D341Med (cell line): ENCODE data around the gene NCOA6.
"Not testable (repeated sequence)": the region's sequence is repeated elsewhere in the genome, so short reads cannot be mapped to it uniquely, and the experiment has no call there.

Source experiments
- DNase-seq: peaks from one replicate; pipeline ENCODE4 v3.0.0; 2012; ENCODE audit warnings: low spot score

Gene NCOA6

DNA sequence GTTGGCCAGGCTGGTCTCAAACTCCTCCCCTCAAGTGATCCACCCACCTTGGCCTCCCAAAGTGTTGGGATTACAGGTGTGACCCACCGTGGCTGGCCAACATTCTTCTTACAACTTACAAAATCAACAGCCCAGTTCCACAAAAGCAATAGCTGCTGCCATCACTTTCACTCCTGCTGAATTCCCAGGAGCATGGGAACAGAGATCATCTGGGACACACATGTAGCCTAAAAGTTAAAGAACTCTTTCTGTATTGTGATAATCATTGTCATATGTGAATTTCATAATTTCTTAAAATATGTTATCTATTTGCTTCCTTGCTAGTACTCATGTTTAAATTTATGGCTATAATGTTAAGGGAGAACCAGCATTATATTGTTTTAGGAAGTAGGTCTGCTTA lies 51.7 kb downstream of the NCOA6 start:
- DNase-seq = no peak

DNA sequence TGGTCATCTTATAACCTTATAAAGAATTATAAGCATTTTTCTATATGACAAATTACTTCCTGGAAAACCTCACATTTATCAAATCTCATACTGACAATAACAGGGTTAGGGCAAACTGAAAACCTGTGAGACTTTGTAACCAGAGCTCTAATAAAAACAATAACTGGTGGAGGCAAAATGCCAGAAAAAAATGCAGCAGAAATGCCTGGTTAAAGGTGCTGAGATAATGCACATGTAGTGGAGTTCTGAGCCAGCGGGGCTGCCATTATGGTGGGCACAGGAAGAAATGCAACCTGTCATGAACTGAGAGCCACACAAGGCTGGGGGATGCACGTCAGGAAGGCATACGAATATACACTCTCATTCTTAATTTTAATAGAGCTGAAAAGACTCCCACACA lies 53.0 kb downstream of the NCOA6 start:
- DNase-seq = no peak

DNA sequence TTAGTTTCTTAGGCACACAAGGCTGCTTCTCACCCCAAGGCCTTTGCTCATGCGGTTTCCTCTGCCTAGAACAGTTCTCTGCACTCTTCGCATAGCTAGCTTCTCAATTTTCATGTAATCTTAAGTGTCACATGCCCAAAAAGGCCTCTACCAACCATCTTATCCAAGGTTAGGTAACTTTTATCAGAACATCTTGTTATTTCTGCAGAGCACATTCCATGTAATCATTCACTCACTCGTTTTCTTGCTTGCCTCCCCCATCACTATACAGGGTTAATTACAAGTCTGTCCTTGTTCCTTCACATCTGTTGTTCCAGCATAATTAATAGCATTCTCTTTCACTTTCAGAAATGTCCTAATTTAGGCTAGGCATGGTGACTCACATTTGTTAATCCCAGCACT lies 53.8 kb downstream of the NCOA6 start:
- no peak for DNase-seq

DNA sequence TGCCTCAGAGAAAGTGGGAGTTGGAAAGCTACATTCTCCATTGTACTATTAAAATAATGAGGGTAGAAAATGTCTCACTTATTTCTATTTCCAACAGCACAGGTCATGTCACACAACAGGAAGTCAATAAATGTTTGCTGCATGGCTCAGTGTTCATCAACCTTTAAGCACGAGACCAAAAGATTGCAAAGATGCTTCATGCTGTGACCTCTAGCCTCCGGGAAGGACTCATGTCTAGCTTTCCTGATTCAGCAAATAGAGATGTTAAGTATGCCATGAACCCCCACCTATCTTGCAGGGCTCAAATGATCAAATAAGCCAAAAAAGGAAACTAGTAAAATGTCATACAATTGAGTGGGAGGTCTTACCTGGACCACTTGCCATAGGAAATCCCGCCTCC lies 57.4 kb downstream of the NCOA6 start:
- no peak for DNase-seq

DNA sequence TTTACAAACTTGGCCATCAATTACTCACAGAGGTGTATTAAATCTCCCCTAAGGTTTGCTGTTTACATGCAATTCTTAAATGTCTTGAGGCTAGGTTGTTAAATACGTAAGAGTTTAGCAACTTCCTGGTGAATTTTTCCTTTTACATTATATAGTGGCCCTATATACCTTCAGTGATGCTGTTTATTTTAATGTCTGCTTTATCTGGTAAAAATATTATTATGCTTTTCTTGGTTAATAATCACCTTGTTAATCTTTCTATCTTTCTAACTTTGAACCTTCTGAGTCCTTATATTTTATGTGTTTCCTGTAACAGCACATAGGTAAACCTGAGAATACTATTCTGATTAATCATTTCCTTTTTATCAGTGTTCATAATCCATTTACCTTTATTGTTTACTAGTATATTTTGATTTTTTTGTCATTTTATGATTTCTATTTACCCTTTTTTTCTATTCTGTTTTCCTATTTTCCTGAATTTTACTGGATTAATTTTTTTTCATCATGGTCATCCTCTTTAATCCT lies 63.4 kb downstream of the NCOA6 start:
- DNase-seq = no peak

DNA sequence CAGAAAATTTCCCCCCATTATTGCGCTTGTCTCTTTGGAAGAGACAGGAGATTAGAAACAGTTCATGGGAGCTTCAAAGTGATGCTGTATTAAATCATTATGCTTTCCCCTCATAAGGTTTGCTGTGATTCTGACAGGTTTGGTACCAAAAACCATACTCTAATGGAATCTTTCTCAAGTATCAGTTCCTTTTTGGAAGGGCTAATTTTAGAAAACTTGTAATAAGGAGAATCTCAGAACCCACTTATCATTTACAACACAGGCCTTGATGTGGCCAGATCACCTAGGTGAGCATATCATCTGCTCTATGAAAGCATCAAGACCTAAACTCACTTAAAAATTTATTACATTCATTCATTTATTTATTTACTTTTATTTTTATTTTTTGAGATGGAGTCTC lies 70.1 kb downstream of the NCOA6 start:
- no peak for DNase-seq

DNA sequence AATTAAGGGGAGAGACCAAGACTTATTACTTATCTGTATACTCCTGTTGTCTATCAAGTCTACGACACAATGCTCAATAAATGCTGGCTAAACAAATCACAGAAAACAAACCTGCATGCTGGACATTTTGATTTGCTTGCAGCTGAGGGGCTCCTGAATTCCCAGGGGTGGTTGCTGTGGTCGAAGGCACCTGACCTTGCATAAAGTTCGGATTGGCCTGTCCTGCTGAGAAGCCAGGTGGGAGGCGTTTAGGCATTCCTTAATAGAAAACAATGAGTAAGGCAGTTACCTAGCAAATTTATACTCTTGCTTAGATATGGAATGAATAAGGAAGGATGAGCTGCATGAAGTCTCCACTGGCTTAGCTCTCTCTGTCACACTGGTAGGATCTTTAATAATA lies 70.8 kb downstream of the NCOA6 start:
- DNase-seq = no peak

DNA sequence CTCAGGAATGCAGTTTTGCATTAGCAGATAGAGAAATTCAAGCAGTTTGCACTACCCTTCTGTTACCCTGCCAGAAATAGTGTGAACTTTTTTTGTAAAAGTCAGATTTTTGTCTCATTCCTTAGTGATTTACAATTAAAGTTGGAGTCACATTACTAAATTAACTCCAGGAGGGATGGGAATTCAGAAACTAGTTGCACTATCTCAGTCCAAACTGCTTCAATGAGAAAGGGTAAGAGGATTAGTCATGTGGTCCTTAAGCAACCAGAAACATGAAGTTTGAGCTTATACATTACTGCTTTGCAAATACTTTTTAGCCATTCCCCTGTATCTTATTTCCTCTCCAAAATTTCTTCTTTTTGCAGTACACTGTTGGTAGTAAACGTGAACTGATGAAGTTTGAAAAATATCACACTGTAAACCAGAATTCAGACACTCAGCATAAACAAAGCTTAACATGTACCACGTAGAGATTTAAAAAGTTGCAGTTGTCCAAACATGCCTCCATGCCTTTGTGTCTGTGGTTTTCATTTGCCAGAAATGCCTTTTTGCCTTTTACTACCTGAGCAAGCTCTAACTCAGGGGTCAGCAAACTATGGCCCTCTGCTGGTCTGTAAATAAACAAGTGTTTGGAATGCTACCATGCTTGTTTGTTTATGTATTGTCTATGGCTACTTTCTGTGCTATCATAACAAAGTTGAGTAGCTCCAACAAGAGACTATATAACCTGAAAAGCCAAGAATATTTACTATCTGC lies 71.6 kb downstream of the NCOA6 start:
- no peak for DNase-seq

DNA sequence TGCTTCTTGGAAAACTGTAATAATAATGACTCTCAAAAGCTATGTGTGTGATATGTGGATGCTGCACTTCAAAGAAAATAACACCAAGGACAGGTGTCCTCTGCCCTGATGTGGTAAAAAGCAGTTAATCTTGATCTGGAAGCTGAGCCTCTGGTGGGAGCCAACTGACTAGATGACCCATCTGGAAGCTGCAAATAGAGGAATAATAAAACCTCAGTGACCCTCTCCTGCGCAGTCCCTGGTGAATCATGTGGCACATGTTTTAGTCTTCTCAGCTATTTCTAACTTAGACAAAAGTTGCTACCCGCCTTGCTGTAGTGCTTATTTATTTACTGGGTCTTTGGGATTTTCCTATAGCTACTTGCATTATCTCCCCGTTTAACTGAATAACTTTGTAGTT lies 74.0 kb downstream of the NCOA6 start:
- DNase-seq = no peak

DNA sequence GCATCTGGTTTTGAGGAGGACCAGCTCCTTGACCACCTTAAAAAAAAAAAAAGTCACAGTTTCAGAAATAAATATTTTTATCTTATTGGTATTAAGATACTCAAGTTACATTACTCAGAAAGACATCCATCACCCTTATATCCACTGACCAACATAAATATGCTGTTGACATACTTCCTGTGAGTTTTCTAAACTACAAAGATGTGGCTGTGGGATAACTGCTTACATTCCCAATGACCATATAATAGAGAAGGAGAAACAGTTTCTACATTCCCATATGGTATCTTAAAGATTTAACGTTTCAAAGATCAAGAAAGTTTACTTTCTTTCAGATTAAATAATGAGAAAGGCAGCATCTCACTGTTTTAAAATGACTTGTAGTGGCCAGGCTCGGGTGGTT lies 75.0 kb downstream of the NCOA6 start:
- no peak for DNase-seq

DNA sequence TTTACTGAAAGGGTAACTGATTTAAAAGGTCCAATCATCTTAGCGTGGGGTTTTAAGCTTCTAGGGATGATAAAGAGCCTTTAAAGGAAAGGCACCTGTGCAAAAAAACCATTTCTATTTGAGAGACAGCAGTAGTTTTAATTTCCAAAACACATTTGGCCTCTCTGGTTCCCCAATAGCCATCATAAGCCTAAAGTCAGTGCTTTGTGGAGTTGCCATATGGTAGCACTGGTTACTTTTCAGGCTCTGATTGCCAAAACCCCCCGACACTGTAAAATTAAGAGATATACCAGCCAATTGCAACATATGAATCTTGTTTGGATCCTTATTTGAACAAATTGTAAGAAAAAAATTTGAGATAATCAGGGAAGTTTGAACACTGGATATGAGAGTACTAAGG lies 76.7 kb downstream of the NCOA6 start:
- DNase-seq = no peak

DNA sequence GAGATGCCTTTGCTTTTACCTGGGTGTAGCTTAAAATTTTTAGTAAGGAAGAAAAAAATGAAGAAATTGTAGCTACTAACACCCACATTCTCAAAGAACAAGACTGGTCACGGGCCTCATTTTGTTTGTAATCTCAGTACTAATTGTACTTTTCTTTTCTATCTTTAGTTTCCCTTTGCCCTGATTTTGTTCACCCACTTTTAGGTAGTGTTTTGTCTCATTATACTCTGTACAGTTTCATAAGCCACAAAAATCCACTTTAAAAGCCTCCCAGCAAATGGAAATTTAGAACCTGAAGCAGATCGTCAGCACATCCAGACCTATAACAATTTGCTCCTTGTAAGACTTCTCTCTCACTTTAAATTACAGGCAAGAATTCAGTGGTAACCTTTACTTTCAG lies 78.0 kb downstream of the NCOA6 start:
- DNase-seq = no peak

DNA sequence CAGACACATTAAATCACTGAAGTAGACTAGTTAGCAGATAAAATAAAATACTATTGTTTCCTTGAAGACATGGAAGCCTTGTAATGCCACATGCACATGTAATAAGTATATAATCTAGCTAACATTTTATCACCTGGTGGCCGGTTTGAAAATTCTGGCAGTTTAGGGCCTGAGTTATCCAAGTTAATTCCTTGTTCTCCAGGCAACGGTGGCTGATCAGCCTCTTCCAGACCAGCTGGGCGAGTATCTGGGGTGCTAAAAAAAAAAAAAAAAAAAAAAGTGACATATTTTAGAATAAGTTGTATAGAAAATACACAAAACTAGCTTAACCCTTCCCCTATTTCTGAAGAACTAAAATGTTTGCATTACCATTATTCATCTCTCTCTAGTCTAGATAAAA lies 78.8 kb downstream of the NCOA6 start:
- no peak for DNase-seq

DNA sequence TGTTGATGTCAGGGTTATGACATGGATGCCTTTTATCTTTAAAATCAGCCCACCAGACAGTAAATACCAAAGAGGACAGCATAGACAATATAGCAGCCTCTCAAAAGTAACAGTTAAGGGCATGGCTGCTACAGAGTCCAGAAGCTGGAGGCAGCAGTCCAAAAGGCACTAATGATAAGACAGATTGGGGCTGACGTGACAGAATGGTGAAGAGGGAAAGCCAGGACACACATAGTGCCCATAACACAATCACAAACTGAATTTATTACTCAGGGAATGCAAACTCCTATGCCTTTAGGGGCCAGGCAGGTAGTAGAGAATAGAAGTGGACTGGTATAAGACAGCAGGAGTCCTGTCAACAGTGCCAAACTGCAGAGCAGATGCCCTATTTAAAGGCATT lies 80.6 kb downstream of the NCOA6 start:
- DNase-seq = no peak

DNA sequence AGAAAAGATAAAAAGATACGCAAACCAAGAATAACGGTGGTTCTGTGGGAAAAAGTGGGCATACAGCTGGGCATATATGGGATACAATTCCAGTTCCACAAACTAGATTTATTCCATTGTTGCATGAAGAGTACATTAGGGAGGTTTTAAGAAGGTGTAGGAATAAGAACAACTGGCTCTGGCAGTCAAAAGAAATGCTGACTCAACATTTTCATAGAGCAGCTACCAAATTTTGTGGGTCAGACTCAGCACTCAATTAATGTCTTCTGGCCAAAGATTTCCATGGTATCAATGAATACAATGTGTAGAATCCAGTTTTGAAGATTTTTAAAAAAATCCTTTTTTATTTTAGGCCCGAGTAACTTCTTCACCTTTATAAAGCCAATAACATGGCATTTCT lies 81.1 kb downstream of the NCOA6 start:
- no peak for DNase-seq

DNA sequence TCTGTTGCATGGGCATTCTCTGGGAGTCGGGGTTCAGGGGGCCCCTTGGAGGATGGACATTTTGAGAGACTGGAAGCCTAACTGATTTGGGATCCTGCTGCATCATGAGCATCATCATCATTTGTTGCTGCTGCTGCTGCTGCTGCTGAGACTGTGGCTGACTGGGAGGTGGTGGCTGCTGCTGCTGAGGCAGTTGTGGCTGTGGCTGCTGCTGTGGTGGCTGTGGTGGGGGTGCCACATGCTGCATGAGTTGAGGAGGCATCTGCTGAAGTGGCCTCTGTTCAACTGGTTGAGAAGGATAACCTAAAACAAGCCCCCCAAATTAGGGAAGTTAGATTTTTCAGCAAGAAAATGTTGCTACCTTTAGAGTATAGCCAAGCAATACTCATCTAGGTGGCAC lies 82.4 kb downstream of the NCOA6 start:
- no peak for DNase-seq

DNA sequence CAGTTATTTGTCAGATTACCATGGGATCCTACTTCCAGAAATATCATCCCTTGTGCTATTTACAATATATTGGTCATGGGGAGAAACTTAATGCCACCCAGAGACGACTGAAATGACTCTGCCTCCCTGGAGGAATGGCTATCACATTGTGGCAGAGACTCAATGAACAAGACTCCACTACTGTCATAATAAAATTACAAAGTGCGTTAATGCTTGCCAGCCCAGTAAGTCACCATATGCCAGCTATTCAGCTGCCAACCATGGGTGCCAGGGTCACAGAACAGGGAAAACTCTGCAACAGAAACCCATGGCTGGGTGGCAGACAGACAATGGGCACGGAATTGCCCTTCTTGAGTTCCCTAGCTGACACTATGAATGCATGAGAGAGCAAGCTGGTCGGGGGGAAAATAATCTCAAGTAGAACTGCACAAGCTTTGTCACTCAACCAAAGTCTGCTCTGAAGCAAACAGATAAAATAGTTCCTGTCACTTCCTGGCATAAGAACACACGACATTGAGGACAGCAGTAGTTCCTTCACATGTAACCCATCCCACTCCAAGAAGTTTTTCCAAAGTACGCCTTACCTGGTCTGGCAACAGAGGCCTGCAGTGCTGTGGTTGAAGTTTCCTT lies 89.2 kb downstream of the NCOA6 start:
- no peak for DNase-seq

DNA sequence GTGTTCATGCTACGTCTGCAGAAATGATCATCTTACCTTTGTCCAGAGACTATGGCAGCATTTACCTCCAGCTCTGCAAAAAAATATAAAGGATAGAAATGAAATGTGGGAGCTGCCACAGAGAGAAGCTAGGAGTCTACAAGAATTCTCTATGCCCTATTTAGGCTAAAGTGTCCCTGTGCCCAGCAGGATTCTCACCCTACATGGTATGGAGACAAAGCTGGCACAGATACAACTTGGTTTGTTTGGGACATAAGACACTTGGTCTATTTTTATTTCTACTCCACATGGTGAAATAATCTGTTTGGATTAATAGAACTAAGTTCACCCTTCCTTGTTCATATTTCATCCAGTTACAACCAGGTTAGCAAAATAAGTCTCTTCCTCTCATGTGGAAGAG lies 92.9 kb downstream of the NCOA6 start:
- DNase-seq = no peak

DNA sequence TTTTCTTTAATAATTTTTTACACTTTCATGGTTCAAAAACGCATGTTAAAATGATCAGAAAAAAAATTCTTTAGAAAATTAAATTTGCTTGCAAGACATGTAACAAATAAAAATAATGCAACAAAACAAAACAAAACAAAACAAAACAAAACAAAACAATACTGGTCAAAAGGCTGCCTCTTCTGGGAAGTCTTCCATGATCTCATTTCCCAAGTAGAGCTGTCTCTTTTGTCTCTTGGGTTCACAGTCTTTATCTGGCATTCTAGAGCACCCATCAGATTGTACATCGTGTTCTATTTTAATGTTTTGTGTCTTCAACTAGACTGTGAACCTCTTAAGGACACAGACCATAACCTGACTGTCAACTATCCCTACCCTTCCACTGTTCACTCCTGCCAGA lies 96.0 kb downstream of the NCOA6 start:
- no peak for DNase-seq

DNA sequence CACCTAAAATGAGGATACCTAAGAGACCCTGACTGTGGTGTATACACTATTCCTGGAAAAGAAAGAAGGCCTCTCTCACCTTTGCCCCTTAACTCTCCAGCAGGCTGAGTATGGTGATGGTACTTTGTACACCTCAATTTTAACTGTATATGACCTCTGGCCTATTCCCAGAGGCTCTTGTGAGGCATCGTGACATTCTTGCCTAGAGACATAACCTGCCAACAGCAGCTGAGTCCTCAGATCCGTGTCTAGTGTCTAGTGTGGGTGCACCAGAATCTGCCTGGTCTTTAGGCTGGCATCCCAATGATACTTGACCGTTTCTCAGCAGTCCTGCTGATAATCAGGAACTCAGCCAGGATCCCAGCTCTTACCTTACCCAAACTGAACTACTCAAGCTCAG lies 101.3 kb downstream of the NCOA6 start:
- no peak for DNase-seq

DNA sequence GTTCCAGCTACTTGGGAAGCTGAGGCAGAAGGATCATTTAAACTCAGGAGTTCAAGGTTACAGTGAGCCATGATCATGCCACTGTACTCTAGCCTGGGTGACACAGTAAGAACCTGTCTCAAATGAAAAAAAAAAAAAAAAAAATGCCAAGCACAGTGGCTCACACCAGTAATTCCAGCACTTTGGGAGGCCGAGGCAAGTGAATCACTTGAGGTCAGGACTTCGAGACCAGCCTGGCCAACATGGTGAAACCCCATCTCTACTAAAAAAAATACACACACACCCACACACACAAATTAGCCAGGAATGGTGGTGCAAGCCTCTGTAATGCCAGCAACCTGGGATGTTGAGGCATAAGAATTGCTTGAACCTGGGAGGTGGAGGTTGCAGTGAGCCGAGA lies 102.9 kb downstream of the NCOA6 start:
- not testable (repeated sequence) for DNase-seq

DNA sequence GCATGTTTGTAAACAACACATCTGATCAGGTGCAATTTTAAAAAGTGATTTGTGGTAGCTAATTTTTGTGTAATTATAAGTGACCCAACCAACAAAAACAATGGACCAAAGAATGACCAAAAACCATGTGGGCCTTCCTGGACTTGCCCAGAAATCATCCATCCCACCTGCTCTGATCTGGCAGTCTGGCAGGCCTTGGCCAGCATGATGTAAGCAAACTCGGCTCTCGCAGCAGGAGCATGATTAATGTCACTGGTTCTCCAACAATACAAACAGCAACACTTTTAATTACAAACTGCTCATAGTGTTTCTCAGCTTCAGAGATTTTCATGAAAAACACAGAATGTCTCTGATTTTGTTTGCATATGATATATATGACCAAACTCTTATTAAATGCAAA lies 105.2 kb downstream of the NCOA6 start:
- DNase-seq = no peak

DNA sequence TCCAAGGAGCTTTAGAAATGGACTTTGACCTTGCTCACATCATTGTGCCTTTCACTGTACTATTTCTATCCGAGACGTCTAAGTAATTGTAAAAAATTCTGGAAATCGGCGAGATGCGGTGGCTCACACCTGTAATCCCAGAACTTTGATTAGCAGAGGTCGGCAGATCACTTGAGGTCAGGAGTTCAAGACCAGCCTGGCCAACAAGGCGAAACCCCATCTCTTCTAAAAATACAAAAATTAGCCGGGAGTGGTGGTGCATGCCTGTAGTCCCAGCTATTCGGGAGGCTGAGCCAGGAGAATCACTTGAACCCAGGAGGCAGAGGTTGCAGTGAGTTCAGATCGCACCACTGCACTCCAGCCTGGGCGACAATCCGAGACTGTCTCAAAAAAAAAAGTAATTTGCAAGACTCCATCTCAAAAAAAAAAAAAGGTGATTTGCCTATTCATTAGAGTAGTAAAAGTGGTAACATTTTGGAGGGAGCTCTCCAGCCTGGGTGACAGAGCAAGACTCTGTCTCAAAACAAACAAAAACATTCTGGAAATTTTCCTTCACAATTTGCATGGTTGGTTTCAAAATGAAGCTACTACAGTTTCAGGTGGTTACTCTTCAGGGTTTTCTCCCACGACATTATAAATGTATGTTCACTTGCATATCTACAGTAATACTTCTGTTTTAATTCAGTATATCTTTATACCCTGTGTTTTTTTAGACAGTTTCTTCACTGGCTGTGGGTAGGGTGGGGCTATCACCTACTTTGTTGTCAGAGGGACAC lies 106.0 kb downstream of the NCOA6 start:
- not testable (repeated sequence) for DNase-seq
